Measurements from ENCODE around the gene DRC3. TPM values are rescaled to one million over a fixed set of nuclear protein-coding genes. Genes with fewer than 3 reads are reported as not detected.

Gene DRC3
- total and polyA plus RNA-seq, 10 of the 15 experiments (the other 5 are each of a cell fraction or from before 2014, with no cell fraction given), result 0.18 to 2.3 (median 0.60) TPM; not detected in 3

- in situ Hi-C loops (cut with MboI), result no loop called here
- H3K4me2 ChIP-seq (ENCODE audit: control insufficient read depth, insufficient read depth), result no peak overlapping the region
- intact Hi-C loops (cut with micrococcal nuclease; ENCODE audit: unreplicated experiment), result no loop called here
- no peak overlapping the region for H3K9ac ChIP-seq (ENCODE audit: control insufficient read depth, insufficient read depth, low read length)
- BruUV-seq (replicated peaks), result no TSS peak
- FAIRE-seq (no peak), ATAC-seq (no peak), DNase-seq (ENCODE audit: low read depth, low spot score) (no peak)
- no peaks in the 10 kb centered on the region for H3K9me3 ChIP-seq (replicated peaks; ENCODE audit: control insufficient read depth, insufficient read depth, low read length)
- H3K36me3 ChIP-seq (ENCODE audit: control insufficient read depth in 2 of 2, insufficient read depth in 2 of 2, low read length in 1 of 2), result no peaks in the 10 kb centered on the region
- H3K4me1 ChIP-seq (ENCODE audit: control insufficient read depth, insufficient read depth, low read length), result no peaks in the 10 kb centered on the region
- ChIA-PET POLR2A (no interaction called here), RAD21 (ENCODE audit: unreplicated experiment) (interaction anchor here (1.2 to 2.3 kb wide), 2 partner anchors 8 to 18 kb away, joined by 6 read pairs; no protein-coding TSS in a partner anchor), SMC1A (ENCODE audit: uncharacterized antibody, unreplicated experiment) (interaction anchor here (1.4 to 3.2 kb wide), 2 partner anchors 9 to 106 kb away, joined by 5 to 10 read pairs; no protein-coding TSS in a partner anchor), CTCF (interaction anchor here (1.1 to 1.9 kb wide), 3 partner anchors 9 to 107 kb away, joined by 3 to 9 read pairs (median 8); no protein-coding TSS in a partner anchor)
- H3K27ac ChIP-seq (ENCODE audit: control insufficient read depth, insufficient read depth), result no peak overlapping the region
- H4K20me1 ChIP-seq (ENCODE audit: control insufficient read depth, insufficient read depth), result no peaks in the 10 kb centered on the region
- no peak overlapping the region for H2AFZ ChIP-seq (ENCODE audit: control insufficient read depth, low read depth, low read length)
- H3K79me2 ChIP-seq (ENCODE audit: control insufficient read depth, insufficient read depth, low read length), result no peaks in the 10 kb centered on the region
- 73% methylated on average over 5 of the region's 5 CpGs for WGBS (ENCODE audit: insufficient coverage, insufficient replicate concordance, low lambda C conversion rate, missing lambda C conversion rate)
- no peak for TF ChIP-seq ATF7 (IDR thresholded peaks at IDR 0.05; ENCODE audit: low read depth)
- TF ChIP-seq STAT3 (IDR thresholded peaks at IDR 0.05; ENCODE audit: low read depth, low read length), result no peak
- no peak for TF ChIP-seq BCL3 (IDR thresholded peaks at IDR 0.05; ENCODE audit: borderline replicate concordance, insufficient read depth, low read depth, low read length, poor library complexity, severe bottlenecking)
- no peak for TF ChIP-seq ZNF274 (IDR thresholded peaks at IDR 0.05; ENCODE audit: insufficient read depth, insufficient read length)
- no peak for TF ChIP-seq PAX5 (IDR thresholded peaks at IDR 0.05; ENCODE audit: borderline replicate concordance, low read depth, low read length)
- TF ChIP-seq CREM (IDR thresholded peaks at IDR 0.05; ENCODE audit: low read depth), result no peak
- no peak for TF ChIP-seq IKZF2 (IDR thresholded peaks at IDR 0.05)
- TF ChIP-seq ETV6 (conservative IDR thresholded peaks at IDR 0.05 in 1 of 2, IDR thresholded peaks at IDR 0.05 in 1 of 2; ENCODE audit: borderline replicate concordance in 1 of 2, low read depth in 1 of 2), result no peak
- no peak for TF ChIP-seq ZNF622 (IDR thresholded peaks at IDR 0.05)
- TF ChIP-seq IRF5 (IDR thresholded peaks at IDR 0.05; ENCODE audit: borderline replicate concordance), result no peak
- TF ChIP-seq YBX1 (IDR thresholded peaks at IDR 0.05), result no peak
- no peak for TF ChIP-seq PKNOX1 (IDR thresholded peaks at IDR 0.05)
- no peaks in the 10 kb centered on the region for H3K27me3 ChIP-seq (replicated peaks in 1 of 2; ENCODE audit: control insufficient read depth in 2 of 2, insufficient read depth in 2 of 2, low read length in 1 of 2)
- H3K4me3 ChIP-seq, result no peak overlapping the region
Observed at GRCh38 chr17:17926840-17927449, 45.7 kb upstream of the DRC3 start.
